ENCODE data around the gene NR1D1. TPM values are rescaled to one million over a fixed set of nuclear protein-coding genes. Genes with fewer than 3 reads are reported as not detected.

Gene NR1D1
- total and polyA plus RNA-seq, 2 of the 8 experiments (the other 6 are each of a cell fraction or from before 2014, with no cell fraction given): 1.5 to 4.6 TPM

DNA sequence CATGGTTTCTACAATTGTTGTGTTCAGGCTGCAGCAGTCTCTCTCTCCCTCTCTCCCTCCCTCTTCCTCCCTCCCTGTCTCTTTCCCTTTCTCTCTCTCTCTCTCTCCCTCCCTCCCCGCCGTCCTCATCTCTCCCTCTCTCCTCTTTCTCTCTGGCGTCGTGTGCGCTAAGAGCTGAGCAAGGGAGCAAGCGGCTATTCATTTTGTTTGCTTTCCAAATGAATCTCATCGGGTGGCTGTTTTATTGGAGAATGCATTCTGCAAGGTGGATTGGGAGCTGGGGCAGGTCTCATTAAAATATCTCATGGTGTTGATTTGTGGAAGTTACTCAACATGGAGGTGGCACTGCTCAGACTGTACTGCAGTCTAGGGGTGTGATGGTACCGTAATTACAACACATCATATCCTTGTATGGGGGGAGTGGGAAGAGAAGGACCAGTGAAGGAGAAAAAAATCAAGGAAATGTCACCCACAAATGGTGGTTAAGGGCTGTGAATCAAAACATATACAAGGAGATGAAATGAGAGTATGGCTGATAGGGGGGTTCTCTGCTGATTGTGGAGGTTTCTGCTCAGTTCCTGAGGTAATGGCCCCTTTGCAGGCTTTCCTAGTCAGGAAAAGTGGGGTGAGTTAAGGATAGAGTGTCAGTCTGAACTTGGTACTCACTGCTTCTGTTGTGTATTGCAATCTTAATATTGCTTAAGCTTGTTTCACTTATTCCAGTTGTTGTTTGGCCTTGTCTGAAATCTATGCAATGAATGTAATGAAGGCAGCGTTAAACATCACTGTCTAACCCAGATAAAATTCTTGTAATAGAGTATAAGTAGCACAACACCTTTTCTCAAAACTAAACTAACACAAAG, 24.1 kb upstream of the NR1D1 start (continued):
- TF ChIP-seq CHD7 (IDR thresholded peaks at IDR 0.05; ENCODE audit: insufficient replicate concordance, low read length) (no peak), JUND (IDR thresholded peaks at IDR 0.05; ENCODE audit: low read length) (no peak), CHD2 (IDR thresholded peaks at IDR 0.05; ENCODE audit: low read length) (no peak), CEBPB (IDR thresholded peaks at IDR 0.05; ENCODE audit: low read depth, low read length) (no peak), EGR1 (IDR thresholded peaks at IDR 0.05; ENCODE audit: borderline replicate concordance, low read depth, low read length) (peak; percentile 79; the same call in 1 of the 2 replicates), BACH1 (IDR thresholded peaks at IDR 0.05; ENCODE audit: low read length) (no peak), SUZ12 (IDR thresholded peaks at IDR 0.05; ENCODE audit: low read length) (peak; percentile 54; the same call in 1 of the 2 replicates), JUN (IDR thresholded peaks at IDR 0.05; ENCODE audit: low read depth, low read length) (no peak), USF2 (IDR thresholded peaks at IDR 0.05; ENCODE audit: low read length) (no peak)

Data from H1 (cell line).